Measurements from ENCODE around the gene PIM2.

The PIM2 gene

DNA sequence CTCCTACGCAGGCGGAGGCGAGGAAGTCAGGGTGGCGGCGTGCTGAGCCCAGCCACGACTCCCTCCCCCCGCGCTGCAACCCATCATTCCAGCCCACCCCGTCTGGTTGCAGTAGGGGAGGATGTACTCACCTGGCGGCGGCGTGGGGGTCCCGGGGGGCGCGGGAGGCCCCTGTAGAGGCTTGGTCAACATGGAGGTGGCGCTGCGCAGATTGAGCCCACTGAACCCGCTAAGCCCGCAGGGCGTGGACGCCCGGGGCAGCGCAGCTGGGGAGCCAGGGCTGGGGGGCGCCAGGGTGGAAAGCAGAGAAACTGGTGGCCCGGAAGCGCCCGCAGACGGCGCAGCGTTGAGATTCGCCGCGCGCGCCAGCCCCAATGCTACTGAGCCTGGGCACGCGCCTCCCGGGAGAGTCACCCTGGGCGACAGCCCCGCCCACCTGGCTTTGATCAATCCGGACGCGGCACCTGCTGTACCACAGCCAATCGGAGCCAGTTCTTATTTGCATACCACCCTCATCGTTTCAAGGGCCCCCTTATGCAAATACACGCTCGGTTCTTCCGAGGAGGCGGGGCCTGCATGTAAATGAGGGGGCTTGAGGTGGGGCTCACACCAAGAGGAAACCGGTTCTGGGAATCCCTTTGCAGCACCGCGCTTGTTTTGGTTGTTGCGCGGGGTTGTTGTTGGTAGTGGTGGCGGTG, at the start of gene PIM2:
PIM2 (minus strand) TSS at position 382 of the 698 bp plus-strand sequence; CDS start at position 192, 190 bp downstream.
- DNase-seq, result peak; percentile 90

DNA sequence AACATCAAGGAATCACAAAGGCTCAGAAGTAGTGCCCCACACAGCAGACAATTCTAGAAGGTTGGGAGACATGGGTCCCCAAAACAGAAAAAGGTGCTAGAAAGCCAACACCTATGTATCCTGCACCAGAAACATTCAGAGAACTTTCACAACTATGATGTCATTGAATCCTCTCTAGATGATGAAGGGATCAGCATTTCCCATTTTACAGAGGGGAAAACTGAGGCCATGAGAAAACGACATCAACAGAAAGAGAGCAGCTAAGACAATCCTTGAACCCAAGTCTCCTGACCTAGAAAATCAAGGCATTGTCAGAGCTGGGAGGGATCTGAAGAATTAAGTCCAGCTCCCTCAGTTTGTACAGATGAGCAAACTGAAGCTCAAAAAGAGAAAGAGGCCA, 49.6 kb upstream of the PIM2 start:
- DNase-seq, result no peak

DNA sequence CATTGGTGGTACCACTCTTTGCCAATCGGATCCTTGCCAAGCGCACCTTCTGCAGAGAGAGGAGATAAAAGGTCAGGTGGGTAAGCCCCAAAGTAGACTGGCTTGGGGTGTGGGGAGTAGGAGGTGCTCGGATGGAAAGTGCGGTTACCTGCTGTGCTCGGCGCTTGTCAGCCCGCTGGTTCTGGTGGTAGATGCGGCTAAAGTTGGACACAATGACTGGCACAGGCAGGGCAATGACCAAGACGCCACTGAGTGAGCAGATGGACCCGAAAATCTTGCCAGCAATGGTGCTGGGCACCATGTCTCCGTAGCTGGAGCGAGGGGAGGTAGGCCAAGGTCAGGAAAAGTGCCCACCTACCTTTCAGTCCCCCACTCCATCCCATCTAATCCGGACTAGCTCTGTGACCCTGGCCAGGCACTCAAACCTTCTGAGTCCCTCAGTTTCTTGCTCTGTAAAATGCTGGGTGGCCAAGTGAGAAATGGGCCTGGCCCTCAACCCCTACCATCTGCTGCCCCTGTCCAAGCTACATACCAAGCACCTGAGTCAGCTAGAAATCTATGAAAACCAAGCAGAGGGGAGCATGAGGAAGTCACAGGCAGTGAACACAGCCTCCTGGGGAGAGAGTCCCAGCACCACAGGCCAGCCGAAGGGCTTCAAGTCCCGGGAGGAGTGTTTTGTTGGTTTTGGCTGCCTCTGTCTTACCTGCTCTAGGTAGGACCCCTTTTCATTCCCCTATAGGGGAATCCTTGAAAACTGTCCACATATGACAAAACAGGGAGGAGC, 48.2 kb upstream of the PIM2 start:
- no peak for DNase-seq

DNA sequence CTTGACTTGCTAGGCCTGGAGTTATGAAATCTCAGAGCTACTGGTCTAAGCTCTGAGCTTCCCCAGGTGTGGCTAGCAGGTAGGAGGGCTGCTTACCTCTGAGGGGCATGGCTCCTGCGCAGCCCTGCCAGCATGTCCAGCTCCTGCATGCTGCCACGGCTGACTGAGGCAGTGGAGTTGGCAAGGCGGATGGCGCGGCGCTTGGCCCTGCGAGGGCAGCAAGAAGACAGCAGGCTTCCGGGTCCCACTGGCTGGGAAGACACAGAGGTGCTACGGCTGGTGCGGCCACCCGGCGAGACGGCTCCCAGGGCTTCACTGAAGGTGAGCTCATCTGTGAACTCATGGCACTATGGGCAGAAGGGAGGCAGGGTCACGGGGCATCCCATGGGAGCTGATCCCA, 47.1 kb upstream of the PIM2 start:
- no peak for DNase-seq

DNA sequence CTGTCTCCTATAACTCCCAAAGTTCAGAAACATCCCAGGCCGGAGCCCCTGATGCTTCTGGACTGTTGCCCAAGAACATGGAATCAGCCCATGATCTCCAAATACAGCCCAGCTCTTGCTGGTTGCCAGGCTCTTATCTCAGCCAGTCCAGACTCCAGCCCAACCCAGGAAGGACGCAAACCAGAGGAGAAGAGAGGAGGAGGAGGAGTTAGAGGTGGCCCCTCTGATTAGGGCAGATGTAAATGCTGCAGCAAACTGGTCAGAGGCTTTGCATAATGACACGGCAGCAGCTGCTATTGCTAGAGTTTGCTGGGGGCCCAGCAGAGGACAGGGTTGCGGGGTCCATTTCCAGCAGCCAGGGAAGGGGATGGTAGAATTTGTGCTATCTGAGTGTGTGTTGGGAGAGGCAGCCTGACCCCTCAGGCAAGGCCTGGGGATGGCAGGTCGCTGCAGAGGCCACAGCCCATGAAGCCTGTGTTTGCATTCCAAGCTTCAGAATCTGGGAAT, 42.8 kb upstream of the PIM2 start:
- DNase-seq, result peak; percentile 5

DNA sequence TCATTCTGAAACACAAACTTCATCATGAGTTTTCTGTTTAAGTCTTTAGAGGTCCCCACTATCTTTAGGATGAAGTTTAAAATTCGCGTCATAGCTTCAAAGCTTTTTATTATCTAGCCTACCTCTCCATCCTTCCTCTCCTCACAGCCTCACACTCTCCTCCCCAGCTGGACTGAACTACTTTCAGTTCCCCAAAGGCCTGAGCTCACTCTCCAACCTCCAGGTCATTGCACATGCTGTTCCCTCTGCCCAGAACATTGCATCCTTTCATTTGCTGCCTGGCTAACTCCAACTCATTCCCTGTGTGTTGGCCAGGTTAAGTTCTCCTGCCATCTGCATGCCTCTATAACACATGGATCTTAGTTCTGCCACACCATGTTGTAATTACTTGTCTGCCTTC, 41.5 kb upstream of the PIM2 start:
- DNase-seq, result no peak

DNA sequence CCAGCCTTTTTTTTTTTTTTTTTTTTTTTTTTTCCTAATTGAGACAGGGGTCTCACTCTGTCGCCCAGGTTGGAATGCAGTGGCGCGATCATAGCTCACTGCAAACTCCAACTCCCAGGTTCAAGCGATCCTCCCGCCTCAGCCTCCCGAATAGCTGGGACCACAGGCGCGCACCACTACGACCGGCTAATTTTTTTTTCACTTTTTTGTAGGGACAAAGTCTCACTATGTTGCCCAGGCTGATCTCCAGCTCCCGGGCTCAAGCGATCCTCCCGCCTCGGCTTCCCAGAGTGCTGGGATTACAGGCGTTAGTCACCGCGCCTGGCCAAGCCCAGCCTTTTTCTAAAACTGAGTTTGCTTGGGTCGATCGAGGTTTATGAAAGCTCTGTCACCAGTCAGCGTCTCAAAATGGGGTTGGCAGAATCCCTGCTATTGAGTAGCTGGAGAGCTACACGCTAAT, 39.8 kb upstream of the PIM2 start:
- DNase-seq, result peak; percentile 41

DNA sequence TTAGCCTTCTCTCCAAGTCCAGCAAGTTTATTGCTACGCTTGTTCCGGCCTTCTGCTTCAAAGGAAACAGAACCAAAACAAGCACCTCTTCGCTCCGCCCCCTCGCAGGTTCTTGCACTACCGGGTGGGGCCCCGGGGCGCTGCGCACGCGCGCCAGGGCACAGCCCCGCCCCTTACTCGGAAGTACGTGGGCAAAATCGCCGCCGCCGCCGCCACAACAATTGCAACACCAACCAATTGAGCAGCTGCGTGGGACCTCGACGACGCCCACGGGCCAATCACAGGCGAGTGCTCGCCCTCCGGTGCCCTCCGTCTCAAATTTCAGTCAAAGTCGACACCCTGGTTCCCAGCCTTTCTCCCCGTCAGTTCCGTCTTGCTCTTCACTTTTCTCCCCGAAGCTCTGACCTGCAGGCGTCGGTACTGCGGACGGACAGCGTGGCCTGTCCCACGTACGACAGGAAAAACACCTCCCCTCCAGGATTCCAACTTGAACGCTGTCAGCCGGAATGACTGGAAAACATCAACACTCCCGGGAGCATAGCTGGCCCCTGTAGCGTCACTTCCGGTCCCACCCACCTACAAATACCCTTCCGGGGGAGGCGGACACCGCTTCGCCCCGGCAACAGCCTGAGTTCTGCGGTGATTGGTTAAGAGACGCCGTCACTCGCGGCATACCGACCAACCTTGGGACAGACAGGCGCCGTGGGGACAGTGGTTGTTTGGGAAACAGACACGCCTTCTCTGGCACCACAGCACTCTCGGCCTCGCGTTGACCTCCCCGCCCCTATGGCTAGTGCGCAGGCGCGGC, 39.2 kb upstream of the PIM2 start:
- DNase-seq, result peak; percentile 92

DNA sequence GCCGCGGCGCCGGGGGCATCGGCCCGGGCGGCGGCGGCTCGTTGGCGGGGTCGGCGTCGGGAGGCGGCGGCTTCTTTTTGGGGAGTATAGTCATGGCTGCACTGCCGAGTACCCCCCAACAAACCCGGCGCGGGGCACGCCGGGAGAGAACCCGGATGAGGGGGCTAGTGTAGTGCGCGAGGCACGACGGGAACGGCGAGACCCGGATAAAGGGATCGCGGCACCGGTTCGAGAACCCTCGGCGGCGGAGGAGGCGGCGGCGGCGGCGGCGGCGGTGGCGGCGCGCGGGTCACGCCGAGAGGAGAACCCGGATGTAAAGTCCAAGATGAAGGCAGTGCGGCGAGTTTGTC, 38.6 kb upstream of the PIM2 start, which contains the start of gene OTUD5:
OTUD5 (minus strand) TSS at position 131 of the 350 bp plus-strand sequence; CDS start at position 94, 37 bp downstream.
- peak; percentile 53 for DNase-seq

DNA sequence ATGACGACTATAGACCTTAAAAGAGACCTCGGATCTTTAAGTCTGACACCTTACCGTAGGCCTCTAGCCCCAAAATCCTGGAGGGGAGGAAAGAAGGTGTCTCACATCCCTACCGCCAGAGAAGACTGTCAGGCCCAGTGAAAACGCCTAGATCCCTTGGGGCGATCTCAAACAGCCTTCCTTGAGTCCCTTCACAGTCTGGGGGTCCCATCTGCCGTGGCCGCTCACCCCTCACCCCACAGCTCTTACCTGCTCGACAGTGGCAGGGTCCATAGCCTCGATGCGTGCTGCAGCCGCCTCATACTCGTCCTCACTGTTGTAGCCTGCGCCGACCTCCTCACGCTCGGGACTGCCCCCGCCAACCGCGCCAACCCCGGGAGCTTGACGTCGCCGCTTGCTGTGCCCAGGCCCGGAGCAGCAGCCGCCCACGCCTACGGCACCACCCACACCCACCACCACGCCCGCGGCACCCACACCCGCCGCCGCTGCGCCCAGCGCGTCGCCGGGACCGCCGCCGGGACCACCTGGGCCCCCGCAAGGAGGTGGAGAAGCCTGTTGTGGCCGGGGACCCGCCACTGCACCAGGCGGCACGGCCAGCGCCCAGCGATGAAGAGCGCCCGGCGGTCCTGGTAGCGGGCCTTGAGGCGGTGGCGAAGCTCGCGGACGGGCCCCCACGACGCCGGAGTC, 38.0 kb upstream of the PIM2 start:
- no peak for DNase-seq

DNA sequence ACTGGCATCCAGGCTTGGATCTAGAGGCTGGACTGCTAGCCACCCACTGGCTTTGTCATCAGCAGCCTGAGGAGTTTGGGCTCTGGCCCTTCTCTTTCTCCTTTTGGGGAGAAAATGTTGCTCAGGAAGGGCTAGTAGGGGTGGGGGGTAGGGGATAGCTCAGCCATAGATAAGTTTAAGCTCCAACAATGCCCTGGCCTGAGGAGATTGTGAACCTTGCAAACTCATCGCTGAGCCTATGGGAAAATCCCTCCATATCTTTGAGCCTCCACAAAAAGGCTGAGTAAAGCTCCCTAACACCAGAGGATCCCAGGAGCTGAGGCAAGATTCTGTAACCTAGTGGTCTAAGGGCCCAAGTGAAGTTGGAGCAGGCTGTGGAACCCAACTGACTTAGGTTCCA, 29.8 kb upstream of the PIM2 start:
- no peak for DNase-seq

DNA sequence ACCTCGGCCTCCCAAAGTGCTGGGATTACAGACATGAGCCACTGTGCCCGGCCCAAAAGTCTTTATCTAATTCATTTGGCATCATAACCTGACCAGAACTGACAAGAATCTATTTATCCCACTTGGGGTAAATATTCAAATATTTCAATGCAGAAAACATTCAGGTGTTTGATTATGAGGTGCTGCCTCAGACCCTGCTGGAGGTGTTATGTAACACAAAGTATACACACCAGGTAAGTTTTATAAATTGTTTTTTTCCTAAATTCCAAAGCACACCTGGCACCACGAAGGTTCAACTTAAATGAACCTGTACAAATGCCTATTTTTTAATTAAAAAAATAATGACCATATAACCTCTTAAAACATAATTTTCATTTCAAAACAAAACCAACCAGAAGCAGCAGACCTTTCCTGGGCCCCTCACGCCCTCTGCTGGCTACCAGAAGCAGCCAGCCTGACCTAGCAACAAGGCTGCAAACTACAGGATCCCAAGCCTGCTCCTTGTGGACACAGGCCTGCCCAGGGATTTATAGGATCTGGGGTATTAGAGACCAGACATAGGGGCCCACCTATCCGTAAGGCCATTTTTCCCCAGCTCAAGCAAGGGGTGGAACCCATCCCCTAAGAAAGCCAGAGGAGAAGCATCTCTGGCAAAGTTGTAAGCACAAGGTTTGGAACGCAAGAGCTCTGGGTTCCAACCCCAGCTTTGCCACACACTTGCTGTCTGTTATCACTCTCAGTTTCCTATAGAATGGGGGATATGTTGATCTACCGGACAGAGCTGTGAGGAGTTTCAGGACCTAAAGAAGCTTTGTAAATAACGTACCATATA, 26.9 kb upstream of the PIM2 start:
- peak; percentile 5 for DNase-seq

DNA sequence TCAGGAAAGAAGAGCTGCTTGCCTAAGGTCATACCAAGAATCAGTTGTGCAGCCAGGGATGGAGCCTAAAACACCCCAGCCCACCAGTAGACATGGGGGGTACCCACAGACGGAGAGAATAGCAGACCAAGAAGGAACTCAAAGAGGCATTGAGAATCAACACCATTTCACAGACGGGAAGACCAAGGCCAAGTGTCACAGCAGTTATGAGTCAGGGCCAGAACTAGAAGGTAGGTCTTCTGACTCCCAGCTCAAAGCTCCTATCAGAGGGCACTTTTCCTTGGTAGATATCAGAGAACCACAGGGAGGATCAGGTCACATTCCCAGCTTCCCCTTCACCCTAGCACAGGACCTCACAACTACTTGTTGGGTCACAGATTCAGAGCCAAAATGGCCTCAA, 24.1 kb upstream of the PIM2 start:
- no peak for DNase-seq

DNA sequence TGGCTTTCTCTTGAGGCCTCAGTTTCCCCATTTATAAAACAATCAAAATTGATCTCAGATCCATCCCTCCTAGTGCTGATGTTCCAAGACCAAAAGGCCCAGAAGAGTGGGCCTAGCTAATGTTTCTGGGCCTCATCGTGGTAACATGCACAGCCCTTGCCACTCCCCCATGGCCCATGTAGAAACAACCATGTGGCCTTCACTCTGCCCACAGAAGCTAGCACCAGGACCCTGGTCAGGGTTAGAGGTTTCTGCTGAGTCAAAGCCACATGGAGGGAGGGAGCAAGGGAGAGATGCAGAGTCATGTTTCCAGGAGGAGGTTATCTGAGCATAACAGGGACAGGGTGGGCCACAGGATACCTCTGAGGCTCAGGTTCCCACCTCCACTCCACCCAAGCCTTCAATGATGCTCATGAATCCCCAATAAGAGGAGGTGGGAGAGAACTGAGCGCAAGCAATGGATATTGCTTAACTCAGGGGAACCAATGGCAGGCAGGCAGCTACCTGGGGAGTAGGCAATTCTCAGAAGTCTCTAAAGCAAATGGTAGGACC, 21.7 kb upstream of the PIM2 start:
- DNase-seq, result no peak

DNA sequence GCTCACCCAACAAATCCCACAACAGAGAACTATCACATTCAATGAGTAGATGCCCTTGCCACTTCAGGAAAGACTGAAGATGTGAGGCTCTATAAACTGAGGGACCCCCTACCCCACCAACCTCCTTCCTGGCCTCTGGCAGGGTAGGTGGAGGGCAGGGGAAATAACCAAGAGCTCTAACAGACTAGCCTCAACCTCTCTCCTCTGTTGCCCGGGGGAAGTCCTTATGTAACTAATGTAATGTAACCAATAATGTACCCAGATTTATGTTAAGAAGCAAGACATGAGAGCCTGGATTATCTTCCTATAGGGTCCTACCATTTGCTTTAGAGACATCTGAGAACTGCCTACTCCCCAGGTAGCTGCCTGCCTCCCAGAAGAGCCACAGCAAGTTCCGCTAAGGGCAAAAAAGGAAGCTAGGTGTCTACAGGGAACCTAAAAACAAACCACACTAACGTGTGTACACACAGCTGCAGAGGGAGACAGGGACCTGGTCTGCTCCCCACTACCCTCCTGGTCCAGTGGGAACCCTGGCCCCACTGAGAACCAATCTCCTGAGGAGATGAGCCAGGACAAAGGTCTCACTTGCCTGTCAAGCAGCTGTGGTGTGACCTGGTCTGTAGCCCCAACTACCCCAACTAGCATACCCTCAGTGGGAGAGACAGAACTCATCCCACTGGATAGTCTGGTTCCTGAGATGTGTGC, 20.9 kb upstream of the PIM2 start:
- DNase-seq, result no peak

DNA sequence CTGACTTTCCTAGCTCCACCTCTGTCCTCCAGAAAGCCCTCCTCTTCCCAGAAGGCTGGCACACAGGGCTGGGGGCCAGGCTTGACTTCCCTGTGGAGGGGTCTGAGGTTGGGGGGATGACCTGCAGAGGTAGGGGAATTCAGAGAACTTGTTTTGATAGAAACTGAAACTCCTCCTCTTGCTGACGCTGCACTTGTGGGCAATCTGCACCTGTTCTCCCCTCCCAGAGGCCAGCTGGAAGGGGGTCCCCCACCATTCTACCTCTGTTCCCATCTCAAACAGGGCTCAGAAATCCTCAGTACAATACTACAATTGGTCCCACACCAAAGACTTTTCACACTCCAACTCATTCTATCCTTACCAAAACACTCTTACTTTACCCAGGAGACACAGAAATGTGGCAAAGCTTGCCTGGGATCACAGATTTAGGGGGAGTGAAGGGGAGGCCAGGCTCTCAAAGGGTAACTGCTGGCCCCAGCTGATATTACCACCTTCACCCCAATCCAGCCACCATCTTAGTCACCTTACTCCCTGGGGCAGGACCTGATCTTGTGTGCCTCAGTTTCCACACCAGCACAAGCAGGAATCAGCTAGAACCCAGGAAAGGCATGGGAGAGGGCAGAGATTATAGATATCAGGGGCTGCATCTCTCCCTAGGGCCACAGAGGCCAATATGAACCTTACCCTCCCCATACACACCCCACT, 20.0 kb upstream of the PIM2 start:
- DNase-seq, result no peak

DNA sequence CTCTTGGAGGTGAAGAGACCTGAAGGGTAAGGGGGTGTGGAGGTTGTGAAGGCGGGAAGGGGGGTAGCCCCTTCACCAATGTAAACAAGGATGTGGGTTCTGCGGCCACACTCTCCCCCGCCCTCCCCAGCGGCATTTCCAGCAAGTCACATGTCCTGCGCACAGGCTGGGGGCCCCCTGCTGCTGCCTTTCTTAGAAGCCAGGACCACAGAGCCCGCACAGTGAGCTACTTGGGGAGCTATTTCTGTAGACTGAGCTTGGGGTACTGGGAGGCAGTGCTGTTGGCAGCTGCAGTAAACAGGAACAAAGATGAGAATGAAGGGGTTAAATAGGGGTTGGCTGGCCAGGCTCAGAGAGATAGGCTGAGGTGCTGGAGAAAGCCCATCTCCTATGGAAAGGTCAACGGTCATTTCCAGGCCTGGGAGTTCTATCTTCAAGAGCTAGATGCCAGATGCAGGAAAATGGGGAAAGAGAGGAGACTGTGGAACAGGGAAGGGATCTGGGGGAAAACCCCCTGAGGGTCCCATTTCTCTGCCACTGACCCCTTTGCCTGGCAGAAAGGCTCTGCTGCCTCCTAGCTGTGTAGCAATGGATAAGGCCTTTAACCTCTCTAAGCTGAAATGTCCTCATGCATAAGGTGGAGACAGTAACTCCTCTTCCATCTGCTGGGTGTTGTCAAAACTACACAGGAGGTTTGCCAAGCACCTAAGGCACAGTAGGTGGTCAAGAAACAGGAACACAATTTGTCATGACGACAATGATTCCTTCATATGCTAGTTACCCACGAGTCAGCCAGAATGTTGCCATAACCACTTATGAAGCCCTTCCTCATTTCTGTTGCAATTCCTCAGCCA, 18.5 kb upstream of the PIM2 start:
- DNase-seq, result no peak

DNA sequence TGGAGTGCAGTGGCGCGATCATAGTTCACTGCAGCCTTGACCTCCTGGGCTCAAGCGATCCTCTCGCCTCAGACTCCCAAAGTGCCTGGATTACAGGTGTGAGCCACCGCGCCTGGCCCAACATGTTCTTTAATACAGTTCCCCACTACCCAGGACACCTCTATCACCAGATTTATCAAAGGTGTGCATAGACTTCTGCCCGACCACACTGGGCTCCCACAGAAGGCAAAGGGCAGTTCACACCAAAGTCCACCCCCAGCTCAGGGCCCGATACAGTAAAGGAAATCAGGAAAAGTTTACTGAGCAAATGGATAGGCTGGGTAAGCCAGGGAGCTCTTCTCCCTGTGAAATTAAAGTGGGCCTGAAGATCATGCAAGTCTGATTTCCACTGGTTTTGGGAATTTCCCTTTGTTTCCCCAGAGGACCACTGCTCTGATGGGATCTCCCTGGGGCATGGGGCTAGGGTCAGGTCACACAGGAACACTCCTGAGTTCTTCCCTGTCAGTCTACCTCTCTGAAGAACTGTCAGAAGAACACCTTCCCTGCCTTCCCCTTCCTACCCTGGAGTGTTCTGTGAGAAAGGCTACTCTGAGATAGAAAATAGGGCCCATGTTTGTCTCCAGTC, 17.7 kb upstream of the PIM2 start:
- no peak for DNase-seq

DNA sequence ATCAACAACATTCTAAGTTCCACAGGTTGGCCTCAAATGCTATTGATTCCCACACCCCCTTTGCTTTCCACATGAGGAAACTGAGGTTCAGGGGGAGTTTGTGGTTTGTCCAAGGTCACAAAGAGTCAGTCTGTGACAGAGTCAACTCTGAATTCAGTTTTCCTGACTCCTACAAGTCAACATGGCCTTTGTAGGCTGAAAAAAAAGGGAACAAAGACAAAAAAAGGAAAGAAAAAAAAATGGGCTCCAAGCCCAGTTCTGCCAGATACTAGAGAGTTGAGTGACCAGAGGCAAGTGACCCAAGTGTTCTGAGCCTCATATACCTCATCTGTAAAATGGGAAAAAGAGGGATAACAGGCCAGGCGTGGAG, 16.5 kb upstream of the PIM2 start:
- no peak for DNase-seq

All from NCI-H526 treated with DMSO at 0.1 percent for 48 hours (cell line).